NCI-H146 treated with DMSO at 0.1 percent for 48 hours (cell line): ENCODE measurements around the gene EXOC7.
"Not testable (repeated sequence)": the region's sequence is repeated elsewhere in the genome, so short reads cannot be mapped to it uniquely, and the experiment has no call there.

Experiments used
- DNase-seq: peaks from one replicate; lab custom pipeline; 2025; ENCODE audit not compliant: unreplicated experiment; lab: John Stamatoyannopoulos, UW

Gene EXOC7

GRCh38 chr17:76088041-76088867 lies 15.3 kb downstream of the EXOC7 start:
- DNase-seq = no peak

- DNase-seq = no peak
These were observed 16.1 kb downstream of the EXOC7 start for GRCh38 chr17:76087531-76087930.

- DNase-seq = no peak
These were observed 17.2 kb downstream of the EXOC7 start for GRCh38 chr17:76086384-76086783.

GRCh38 chr17:76085731-76086366 lies 17.7 kb downstream of the EXOC7 start:
- no peak for DNase-seq

GRCh38 chr17:76085066-76085730 lies 18.4 kb downstream of the EXOC7 start:
- no peak for DNase-seq

GRCh38 chr17:76083536-76084182 lies 19.9 kb downstream of the EXOC7 start:
- no peak for DNase-seq

GRCh38 chr17:76082326-76083251 lies 21.0 kb downstream of the EXOC7 start:
- no peak for DNase-seq

- no peak for DNase-seq
These were observed 22.0 kb downstream of the EXOC7 start for GRCh38 chr17:76081295-76082210.

GRCh38 chr17:76080768-76081287 lies 22.8 kb downstream of the EXOC7 start:
- no peak for DNase-seq

- no peak for DNase-seq
These were observed 23.4 kb downstream of the EXOC7 start for GRCh38 chr17:76079956-76080767.

- peak; percentile 17 for DNase-seq
These were observed 24.0 kb downstream of the EXOC7 start for GRCh38 chr17:76079535-76079955.

- DNase-seq = peak; percentile 11
These were observed 24.6 kb downstream of the EXOC7 start, which contains the start of gene ZACN for GRCh38 chr17:76078860-76079534. Gene ZACN, plus strand, starts transcription at chr17:76079182. Its CDS starts 83 bp downstream, at chr17:76079265.

- not testable (repeated sequence) for DNase-seq
These were observed 25.2 kb downstream of the EXOC7 start for GRCh38 chr17:76078370-76078769.

GRCh38 chr17:76077584-76078110 lies 25.9 kb downstream of the EXOC7 start:
- DNase-seq = no peak

- DNase-seq = no peak
These were observed 26.6 kb downstream of the EXOC7 start for GRCh38 chr17:76076765-76077583.

GRCh38 chr17:76076146-76076764 lies 27.3 kb downstream of the EXOC7 start:
- DNase-seq = no peak
